Endodermal cell (in vitro differentiated cells): ENCODE results near the gene TTC23. TPM values are rescaled to one million over a fixed set of nuclear protein-coding genes. Genes with fewer than 3 reads are reported as not detected.

Experiments used
- DNase-seq: peaks from one replicate; pipeline ENCODE4 v3.0.0-alpha.2; 2017
- H3K27ac ChIP-seq: 2 replicates; pipeline ENCODE4 v1.5.1; 2013; ENCODE audit warnings: mild to moderate bottlenecking, low read depth, low read length, moderate library complexity
- H3K27me3 ChIP-seq: 2 replicates; pipeline ENCODE4 v1.6.1; 2013; ENCODE audit warnings: mild to moderate bottlenecking, low read length, moderate library complexity; ENCODE audit not compliant: insufficient read depth, control insufficient read depth, poor library complexity, severe bottlenecking
- H3K36me3 ChIP-seq: 2 replicates; pipeline ENCODE4 v1.7.0; 2013; ENCODE audit warnings: mild to moderate bottlenecking, low read length, moderate library complexity; ENCODE audit not compliant: control insufficient read depth, insufficient read depth
- H3K4me1 ChIP-seq: one replicate; pipeline ENCODE4 v1.7.0; 2013; ENCODE audit warnings: low read length; ENCODE audit not compliant: control insufficient read depth, insufficient read depth
- H3K4me3 ChIP-seq: 2 replicates; pipeline ENCODE4 v1.5.1; 2013; ENCODE audit warnings: mild to moderate bottlenecking, low read length, moderate library complexity
- H3K9ac ChIP-seq: 2 replicates; pipeline ENCODE4 v1.6.1; 2013; ENCODE audit warnings: mild to moderate bottlenecking, low read length, moderate library complexity; ENCODE audit not compliant: poor library complexity, severe bottlenecking; ENCODE audit errors: extremely low read depth
- H3K9me3 ChIP-seq: 2 replicates; pipeline ENCODE4 v1.6.1; 2013; ENCODE audit warnings: mild to moderate bottlenecking, low read length, moderate library complexity; ENCODE audit not compliant: control insufficient read depth
- H3K27ac Mint-ChIP-seq: 2 replicates; pipeline ENCODE4 v1.8.0; 2020; ENCODE audit warnings: mixed read lengths
- H3K27me3 Mint-ChIP-seq: 2 replicates; pipeline ENCODE4 v1.8.0; 2021; ENCODE audit warnings: mild to moderate bottlenecking, mixed read lengths; ENCODE audit not compliant: insufficient read depth
- H3K36me3 Mint-ChIP-seq: 2 replicates; pipeline ENCODE4 v1.8.0; 2020; ENCODE audit warnings: low read depth, mixed read lengths
- H3K4me1 Mint-ChIP-seq: 2 replicates; pipeline ENCODE4 v1.8.0; 2020; ENCODE audit warnings: mixed read lengths
- H3K4me3 Mint-ChIP-seq: 2 replicates; pipeline ENCODE4 v1.8.0; 2020; ENCODE audit warnings: mild to moderate bottlenecking, moderate library complexity, mixed read lengths
- H3K9me3 Mint-ChIP-seq: 2 replicates; pipeline ENCODE4 v1.8.0; 2020; ENCODE audit warnings: mild to moderate bottlenecking, mixed read lengths
- WGBS, 2 experiments: methylation state at CpG; one replicate each; pipeline versions ENCODE4 v1.1.5 to v1.1.7; 2013; ENCODE audit warnings: missing lambda C conversion rate in 2 of 2, mixed read lengths in 1 of 2; ENCODE audit not compliant: insufficient coverage in 1 of 2, insufficient read length in 1 of 2; 5-methylcytosine and 5-hydroxymethylcytosine counted together
- total RNA-seq, 2 donors: library from RNA; stranded (reverse); fragmentation: NEBNext Ultra II Directional in 1 of 2; extraction: Animal tissue kit (Norgen Biotek cat#: 25700) in 1 of 2; gene quantifications; 2 replicates in 1 of 2; 3 replicates in 1 of 2; pipeline ENCODE4 v1.2.1, GENCODE V29; 2021
- TF ChIP-seq, protein P1 (sequence below): fragments of 200-600 bp; sonication (generic); conservative IDR thresholded peaks from 2 replicates; pipeline ENCODE4 v1.5.0; 2021; ENCODE audit warnings: antibody characterized with exemption, mild to moderate bottlenecking

Gene TTC23
- total RNA-seq, 2 donors from 2014 or later, result 20.7 to 26.3 TPM

GRCh38 chr15:99132634-99133287, 116.6 kb downstream of the TTC23 start:
- H3K27me3 ChIP-seq, result no peaks in the 10 kb centered on the region
- DNase-seq, result peak; percentile 33
- H3K36me3 ChIP-seq, result peaks cover 23% of the 10 kb centered on the region
- peaks cover 76% of the 10 kb centered on the region for H3K36me3 Mint-ChIP-seq
- no peak overlapping the region for H3K27ac ChIP-seq
- no peaks in the 10 kb centered on the region for H3K27me3 Mint-ChIP-seq
- no peaks in the 10 kb centered on the region for H3K4me1 ChIP-seq
- no peaks in the 10 kb centered on the region for H3K9me3 Mint-ChIP-seq
- WGBS, 2 experiments, result 93 to 96% methylated on average over 15 to 18 of the region's 18 CpGs
- TF ChIP-seq, protein P1, sequence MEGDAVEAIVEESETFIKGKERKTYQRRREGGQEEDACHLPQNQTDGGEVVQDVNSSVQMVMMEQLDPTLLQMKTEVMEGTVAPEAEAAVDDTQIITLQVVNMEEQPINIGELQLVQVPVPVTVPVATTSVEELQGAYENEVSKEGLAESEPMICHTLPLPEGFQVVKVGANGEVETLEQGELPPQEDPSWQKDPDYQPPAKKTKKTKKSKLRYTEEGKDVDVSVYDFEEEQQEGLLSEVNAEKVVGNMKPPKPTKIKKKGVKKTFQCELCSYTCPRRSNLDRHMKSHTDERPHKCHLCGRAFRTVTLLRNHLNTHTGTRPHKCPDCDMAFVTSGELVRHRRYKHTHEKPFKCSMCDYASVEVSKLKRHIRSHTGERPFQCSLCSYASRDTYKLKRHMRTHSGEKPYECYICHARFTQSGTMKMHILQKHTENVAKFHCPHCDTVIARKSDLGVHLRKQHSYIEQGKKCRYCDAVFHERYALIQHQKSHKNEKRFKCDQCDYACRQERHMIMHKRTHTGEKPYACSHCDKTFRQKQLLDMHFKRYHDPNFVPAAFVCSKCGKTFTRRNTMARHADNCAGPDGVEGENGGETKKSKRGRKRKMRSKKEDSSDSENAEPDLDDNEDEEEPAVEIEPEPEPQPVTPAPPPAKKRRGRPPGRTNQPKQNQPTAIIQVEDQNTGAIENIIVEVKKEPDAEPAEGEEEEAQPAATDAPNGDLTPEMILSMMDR, result no peak
- no peak overlapping the region for H3K9ac ChIP-seq
- H3K4me3 Mint-ChIP-seq, result no peak overlapping the region
- H3K9me3 ChIP-seq, result no peaks in the 10 kb centered on the region
- H3K4me1 Mint-ChIP-seq, result peaks cover 7% of the 10 kb centered on the region
- H3K27ac Mint-ChIP-seq, result no peak overlapping the region
- no peak overlapping the region for H3K4me3 ChIP-seq

GRCh38 chr15:99132122-99132521, 117.3 kb downstream of the TTC23 start:
- TF ChIP-seq, protein P1, result no peak
- Histone ChIP-seq H3K9me3 (no peaks in the 10 kb centered on the region), H3K4me3 (no peak overlapping the region), H3K4me1 (no peaks in the 10 kb centered on the region), H3K36me3 (peaks cover 26% of the 10 kb centered on the region), H3K27ac (no peak overlapping the region), H3K9ac (no peak overlapping the region), H3K27me3 (no peaks in the 10 kb centered on the region)
- H3K9me3 Mint-ChIP-seq, result no peaks in the 10 kb centered on the region
- no peak overlapping the region for H3K27ac Mint-ChIP-seq
- H3K27me3 Mint-ChIP-seq, result no peaks in the 10 kb centered on the region
- WGBS, 2 experiments, result 95 to 100% methylated on average over 4 of the region's 4 CpGs
- peaks cover 75% of the 10 kb centered on the region for H3K36me3 Mint-ChIP-seq
- no peak overlapping the region for H3K4me3 Mint-ChIP-seq
- H3K4me1 Mint-ChIP-seq, result peaks cover 7% of the 10 kb centered on the region
- DNase-seq, result peak; percentile 14

- WGBS, 2 experiments, result 95 to 98% methylated on average over 20 to 25 of the region's 25 CpGs
- Histone ChIP-seq H3K27ac (no peak overlapping the region), H3K4me3 (no peak overlapping the region), H3K36me3 (peaks cover 20% of the 10 kb centered on the region), H3K9me3 (no peaks in the 10 kb centered on the region), H3K27me3 (no peaks in the 10 kb centered on the region), H3K4me1 (no peaks in the 10 kb centered on the region), H3K9ac (no peak overlapping the region)
- Mint-ChIP-seq H3K9me3 (no peaks in the 10 kb centered on the region), H3K4me3 (no peak overlapping the region), H3K4me1 (peaks cover 7% of the 10 kb centered on the region), H3K27me3 (no peaks in the 10 kb centered on the region), H3K36me3 (peaks cover 75% of the 10 kb centered on the region), H3K27ac (no peak overlapping the region)
- peak; percentile 43 for DNase-seq
- TF ChIP-seq, protein P1, result no peak
These were observed 117.8 kb downstream of the TTC23 start for GRCh38 chr15:99131441-99132023.
